ENCODE measurements around the gene TMEM132D.

Gene TMEM132D

GRCh38 chr12:129089576-129089975 lies 814.2 kb downstream of the TMEM132D start:
- DNase-seq (ENCODE audit: low read depth, low spot score), result no peak
- H3K27ac ChIP-seq, result no peak overlapping the region

GRCh38 chr12:129084875-129085826 lies 818.7 kb downstream of the TMEM132D start:
- DNase-seq (ENCODE audit: low read depth, low spot score), result no peak

DNA sequence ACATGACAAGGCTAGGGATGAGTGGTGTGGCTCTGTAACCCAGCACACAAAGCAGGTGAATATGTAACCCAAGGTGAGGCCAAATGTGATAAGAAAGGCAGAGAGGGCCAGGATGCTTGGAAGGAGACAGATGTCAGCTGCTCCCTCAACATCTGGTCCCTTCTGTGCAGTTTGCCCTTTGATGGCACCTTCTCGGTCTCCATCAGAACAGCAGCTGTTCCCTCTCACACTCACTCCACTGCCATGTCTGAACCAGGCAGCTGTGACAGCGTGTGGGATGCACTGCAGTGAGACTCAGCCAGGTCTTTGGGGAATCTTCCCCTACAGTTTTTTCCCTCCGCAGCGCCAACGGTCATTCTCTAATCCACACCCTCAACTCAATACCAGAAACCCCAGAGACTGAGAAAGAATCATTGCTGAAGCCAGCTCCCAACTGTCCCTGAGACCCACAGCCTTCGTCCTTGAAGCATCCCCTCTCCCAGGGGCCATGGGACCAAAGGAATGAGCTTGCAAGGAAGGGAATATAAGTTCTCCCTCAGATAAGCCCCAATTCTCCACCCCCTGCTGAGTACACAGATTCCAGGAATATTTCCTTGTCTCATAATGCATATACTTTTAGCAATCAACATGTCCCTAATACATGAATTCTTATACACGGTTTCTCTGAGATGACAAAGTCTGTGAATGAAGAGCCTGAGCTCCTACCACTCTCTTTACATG lies 820.5 kb downstream of the TMEM132D start:
- no peak for DNase-seq (ENCODE audit: low read depth, low spot score)

More at GRCh38 chr12:129084875-129085826, 818.7 kb downstream of the TMEM132D start:
- no peak overlapping the region for H3K27ac ChIP-seq

DNA sequence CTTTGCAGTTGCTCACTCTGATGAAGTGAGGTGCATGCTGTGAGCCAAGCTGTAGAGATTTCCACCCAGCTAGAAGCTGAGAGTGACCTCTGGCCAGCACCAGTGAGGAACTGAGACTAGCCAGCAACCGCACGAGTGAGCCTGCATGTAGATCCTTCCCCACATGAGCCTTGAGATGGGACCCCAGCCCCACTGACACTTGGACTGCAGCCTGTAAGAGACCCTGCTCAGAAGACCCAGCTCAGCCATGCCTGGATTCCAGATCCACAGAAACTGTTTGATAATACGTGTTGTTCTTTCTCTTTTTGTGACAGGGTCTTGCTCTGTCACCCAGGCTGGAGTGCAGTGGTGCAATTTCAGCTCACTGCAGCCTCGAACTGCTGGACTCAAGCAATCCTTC lies 821.4 kb downstream of the TMEM132D start:
- DNase-seq (ENCODE audit: low read depth, low spot score), result no peak
- no peak overlapping the region for H3K27ac ChIP-seq

More for the DNA sequence above, 820.5 kb downstream of the TMEM132D start:
- no peak overlapping the region for H3K27ac ChIP-seq

GRCh38 chr12:129081755-129082250 lies 822.0 kb downstream of the TMEM132D start:
- DNase-seq (ENCODE audit: low read depth, low spot score), result no peak
- H3K27ac ChIP-seq, result no peak overlapping the region

DNA sequence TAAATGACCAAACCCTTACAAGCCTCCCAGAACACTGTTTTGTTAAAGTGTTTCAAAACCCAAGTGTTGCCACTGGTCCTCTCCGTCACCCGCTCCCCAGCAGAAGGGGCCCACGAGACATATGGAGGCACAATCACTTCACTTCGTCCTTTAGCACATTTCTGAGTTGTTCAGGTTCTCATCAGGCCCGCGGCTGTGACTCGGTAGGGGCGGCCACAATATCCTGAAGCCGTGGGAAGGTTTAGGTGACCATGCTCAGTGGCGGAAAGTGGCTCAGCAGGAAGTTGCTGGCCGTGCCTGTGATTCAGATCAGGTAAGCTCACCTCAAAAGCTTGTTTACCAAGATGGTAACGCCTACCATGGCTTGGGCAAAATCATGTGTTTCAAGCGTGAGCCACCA lies 823.0 kb downstream of the TMEM132D start:
- H3K27ac ChIP-seq, result no peak overlapping the region
- DNase-seq (ENCODE audit: low read depth, low spot score), result no peak

GRCh38 chr12:129080391-129080790 lies 823.4 kb downstream of the TMEM132D start:
- DNase-seq (ENCODE audit: low read depth, low spot score), result no peak
- H3K27ac ChIP-seq, result no peak overlapping the region

- no peak overlapping the region for H3K27ac ChIP-seq
- no peak for DNase-seq (ENCODE audit: low read depth, low spot score)
Observed at GRCh38 chr12:129079719-129080118, 824.1 kb downstream of the TMEM132D start.

DNA sequence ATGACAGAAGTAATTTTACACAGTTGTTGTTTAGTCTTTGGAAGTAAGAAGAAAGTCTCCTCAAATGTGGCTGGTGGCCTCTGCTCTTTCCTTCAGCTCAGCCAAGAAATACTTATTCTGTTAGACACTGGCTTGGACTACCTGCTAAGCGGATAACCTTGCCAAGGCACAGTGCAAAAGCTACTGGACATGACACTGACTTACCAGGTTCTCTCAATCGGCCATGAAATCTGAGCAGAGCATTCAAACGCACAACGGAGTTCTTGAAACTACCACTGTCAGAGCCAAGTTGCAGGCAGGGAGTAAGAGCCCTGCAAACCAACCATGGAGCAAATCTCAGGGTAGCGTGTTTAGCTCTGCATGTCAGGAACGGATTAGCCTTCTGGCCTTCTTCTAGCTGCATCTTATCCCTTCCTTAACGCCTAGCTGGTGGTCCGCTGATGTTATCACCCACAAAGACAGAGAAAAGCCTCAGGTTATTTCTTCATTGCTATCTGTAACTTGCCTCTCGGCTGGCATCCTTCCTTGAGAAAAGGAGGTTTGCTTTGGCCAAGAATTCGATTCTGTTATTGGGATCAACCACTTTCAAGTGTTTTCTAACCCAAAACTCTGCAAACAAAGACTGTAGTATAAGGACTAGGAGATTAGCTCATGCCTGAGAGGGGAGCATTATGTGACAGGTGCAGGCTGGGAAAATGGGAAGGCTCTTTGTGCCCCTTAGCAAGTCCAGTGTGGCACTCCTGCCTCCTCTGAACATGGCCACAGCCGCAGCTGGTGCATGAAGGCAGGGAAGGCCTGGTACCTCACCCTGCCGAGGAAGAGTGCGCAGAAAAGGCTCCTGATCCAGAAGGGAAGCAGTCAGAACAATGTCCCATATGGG lies 827.1 kb downstream of the TMEM132D start:
- no peak for DNase-seq (ENCODE audit: low read depth, low spot score)
- H3K27ac ChIP-seq, result no peak overlapping the region

DNA sequence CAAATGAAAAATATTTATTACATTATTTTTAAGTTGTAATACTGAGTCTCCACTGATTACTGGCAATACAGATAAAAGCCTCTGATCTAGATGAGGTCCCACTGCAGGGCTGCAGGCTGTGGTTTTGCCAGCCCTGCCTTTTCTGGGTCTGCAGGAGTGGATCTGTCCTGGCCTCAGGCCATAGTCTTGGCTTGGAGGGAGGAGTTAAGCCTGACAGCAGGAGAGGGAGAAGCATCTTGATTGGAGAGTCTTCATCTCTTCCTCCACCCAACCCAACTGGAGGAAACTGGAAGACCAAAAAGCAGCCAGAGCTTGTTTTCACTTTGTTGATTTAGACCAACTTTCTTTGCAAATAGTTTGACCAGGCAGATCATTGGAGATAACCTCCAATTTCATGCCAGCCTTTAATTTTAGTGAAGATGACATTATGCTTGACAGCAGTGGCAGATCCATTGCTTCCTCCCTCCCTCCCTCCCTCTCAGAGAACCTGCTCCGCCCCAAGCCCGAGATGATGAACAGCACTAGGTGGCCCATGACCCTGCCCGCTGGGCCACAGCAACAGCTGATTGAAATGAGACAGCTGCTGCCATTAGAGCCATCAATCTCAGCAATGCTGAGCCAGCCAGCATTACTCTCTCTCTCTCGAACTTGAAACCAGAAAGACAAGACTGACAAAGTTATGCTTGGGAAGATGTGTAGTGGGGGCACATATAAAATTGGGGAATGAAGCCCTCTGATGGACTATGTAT lies 828.2 kb downstream of the TMEM132D start:
- H3K27ac ChIP-seq, result no peak overlapping the region
- DNase-seq (ENCODE audit: low read depth, low spot score), result no peak

GRCh38 chr12:129074379-129074778 lies 829.4 kb downstream of the TMEM132D start:
- no peak overlapping the region for H3K27ac ChIP-seq
- no peak for DNase-seq (ENCODE audit: low read depth, low spot score)

DNA sequence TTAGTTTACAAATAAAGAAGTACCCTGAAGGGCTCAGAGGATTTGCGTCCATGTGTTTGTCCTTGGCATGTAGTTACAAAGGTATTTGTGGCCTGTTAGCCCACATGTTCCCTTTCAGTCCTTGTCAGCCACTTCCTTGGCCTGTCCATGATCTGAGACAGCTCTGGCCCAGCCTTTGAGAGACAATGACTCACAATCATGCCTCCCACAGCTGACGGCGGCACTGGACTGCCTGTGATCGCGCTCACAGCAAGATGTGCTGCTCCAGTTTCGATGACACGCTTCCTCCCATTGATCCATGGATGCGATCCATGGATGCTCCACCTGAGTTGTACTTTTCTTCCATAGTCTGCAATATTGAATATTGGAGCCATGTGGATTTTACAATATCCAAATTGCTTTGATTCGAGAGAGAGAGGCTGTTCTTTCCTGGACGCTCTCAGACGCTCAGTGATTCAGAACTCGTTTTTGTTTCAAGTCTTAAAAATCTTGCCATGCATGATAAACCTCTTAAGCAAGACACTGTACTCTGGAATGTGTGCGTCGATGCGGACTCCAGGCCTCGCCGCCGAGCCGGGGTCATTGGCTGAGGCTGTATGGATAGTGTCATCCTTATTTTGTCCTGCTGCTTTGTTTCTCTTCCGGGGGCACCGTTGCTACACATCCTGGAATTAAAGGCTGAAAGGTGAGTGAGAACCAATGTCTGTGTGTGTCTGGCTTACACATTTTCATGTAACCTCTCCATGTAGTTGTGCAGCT lies 830.5 kb downstream of the TMEM132D start:
- no peak for DNase-seq (ENCODE audit: low read depth, low spot score)
- no peak overlapping the region for H3K27ac ChIP-seq

- no peak for DNase-seq (ENCODE audit: low read depth, low spot score)
- H3K27ac ChIP-seq, result no peak overlapping the region
Observed at GRCh38 chr12:129071362-129071761, 832.5 kb downstream of the TMEM132D start.

GRCh38 chr12:129069886-129070285 lies 833.9 kb downstream of the TMEM132D start:
- DNase-seq (ENCODE audit: low read depth, low spot score), result no peak
- no peak overlapping the region for H3K27ac ChIP-seq

GRCh38 chr12:129068684-129069083 lies 835.1 kb downstream of the TMEM132D start:
- no peak for DNase-seq (ENCODE audit: low read depth, low spot score)
- H3K27ac ChIP-seq, result no peak overlapping the region

GRCh38 chr12:129067491-129067890 lies 836.3 kb downstream of the TMEM132D start:
- DNase-seq (ENCODE audit: low read depth, low spot score), result no peak
- no peak overlapping the region for H3K27ac ChIP-seq

DNA sequence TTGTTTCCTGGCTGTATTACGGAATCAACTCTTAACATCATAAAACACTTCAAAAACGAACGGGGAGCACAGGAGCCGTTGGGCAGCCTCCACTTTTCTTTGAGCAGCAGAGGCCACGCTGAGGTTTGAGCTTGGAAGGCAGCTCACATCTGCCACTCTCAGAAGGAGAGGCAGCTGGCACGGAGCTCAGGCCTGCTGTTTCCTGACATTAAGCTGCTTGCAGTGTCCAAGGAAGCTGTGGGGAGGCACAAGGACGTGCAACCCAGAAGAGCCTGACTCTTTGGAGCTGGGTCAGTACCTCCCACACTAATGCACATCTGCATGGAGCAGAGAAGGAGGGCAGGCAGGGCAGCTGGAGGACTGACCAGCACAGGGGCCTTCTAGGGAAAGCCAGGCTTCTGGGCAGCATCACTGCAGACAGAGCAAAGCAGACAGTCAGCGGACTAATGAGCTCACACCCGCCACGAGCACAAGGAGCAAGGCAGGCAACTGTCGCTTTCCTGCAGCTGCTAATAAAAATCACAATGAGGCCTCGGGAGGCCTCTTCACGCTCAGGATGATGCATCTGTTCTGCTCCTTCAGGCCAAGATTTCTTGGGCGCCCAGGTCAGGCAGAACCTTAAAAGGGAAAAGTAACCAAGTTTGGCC lies 839.5 kb downstream of the TMEM132D start:
- no peak overlapping the region for H3K27ac ChIP-seq
- no peak for DNase-seq (ENCODE audit: low read depth, low spot score)

DNA sequence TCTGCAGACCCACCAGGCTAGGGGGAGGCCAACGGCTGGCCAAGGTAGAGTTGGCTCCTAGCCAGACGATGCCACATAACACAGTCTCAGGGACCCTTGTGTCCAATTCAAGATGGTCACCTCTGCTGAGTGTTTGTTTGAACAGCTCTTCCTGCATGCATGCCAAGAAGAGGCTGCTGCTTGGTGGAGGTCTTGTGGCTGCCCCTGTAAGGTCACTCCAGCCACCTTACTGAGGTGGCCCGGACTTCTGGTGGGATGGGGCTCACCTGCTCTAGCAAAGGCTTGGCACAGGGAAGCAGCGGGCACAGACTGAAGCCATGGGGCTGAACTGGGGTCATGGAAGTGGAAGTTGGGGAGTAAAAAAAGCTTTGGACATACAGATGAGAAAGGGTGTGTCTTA lies 840.2 kb downstream of the TMEM132D start:
- no peak for DNase-seq (ENCODE audit: low read depth, low spot score)
- no peak overlapping the region for H3K27ac ChIP-seq

Data from epithelial cell of prostate (primary cell).